Measurements from ENCODE around the gene PMPCB. TPM values are rescaled to one million over a fixed set of nuclear protein-coding genes. Genes with fewer than 3 reads are reported as not detected.
A peak's percentile ranks its signal among the peaks of the same experiment; 100 is the strongest.

PMPCB gene
- total RNA-seq, 6 experiments from 2014 or later, result 50.1 to 66.3 (median 57.7) TPM

- peak; percentile 40 for DNase-seq
- no peak for TF ChIP-seq CTCF (IDR thresholded peaks at IDR 0.05)
- no peaks in the 10 kb centered on the region for H3K9me3 Mint-ChIP-seq
- H3K4me1 Mint-ChIP-seq (ENCODE audit: low read depth), result peaks cover 46% of the 10 kb centered on the region
- H3K27me3 Mint-ChIP-seq (ENCODE audit: insufficient read depth), result peaks cover 7% of the 10 kb centered on the region
- peak overlapping the region; percentile 93 for H3K4me3 Mint-ChIP-seq
- peak overlapping the region; percentile 97 for H3K27ac Mint-ChIP-seq
- H3K36me3 Mint-ChIP-seq (ENCODE audit: low read depth), result peaks cover 40% of the 10 kb centered on the region
These were observed 46.7 kb downstream of the PMPCB start for GRCh38 chr7:103343758-103344452.

GRCh38 chr7:103344453-103345149 lies 47.4 kb downstream of the PMPCB start, which contains the start of gene DNAJC2:
TSS of gene DNAJC2 (minus strand) at chr7:103344767. CDS start at chr7:103344622, 145 bp downstream.
- no peaks in the 10 kb centered on the region for H3K9me3 Mint-ChIP-seq
- no peak for TF ChIP-seq CTCF (IDR thresholded peaks at IDR 0.05)
- H3K27ac Mint-ChIP-seq, result peak within 1 kb of the TSS; percentile 97
- peak; percentile 85 for DNase-seq
- peak within 1 kb of the TSS; percentile 93 for H3K4me3 Mint-ChIP-seq
- peaks cover 37% of the 10 kb centered on the region for H3K36me3 Mint-ChIP-seq (ENCODE audit: low read depth)
- peaks cover 53% of the 10 kb centered on the region for H3K4me1 Mint-ChIP-seq (ENCODE audit: low read depth)
- peaks cover 7% of the 10 kb centered on the region for H3K27me3 Mint-ChIP-seq (ENCODE audit: insufficient read depth)

GRCh38 chr7:103346396-103346795 lies 49.2 kb downstream of the PMPCB start:
- Mint-ChIP-seq H3K36me3 (ENCODE audit: low read depth) (peaks cover 34% of the 10 kb centered on the region), H3K4me1 (ENCODE audit: low read depth) (peaks cover 61% of the 10 kb centered on the region), H3K27me3 (ENCODE audit: insufficient read depth) (peaks cover 7% of the 10 kb centered on the region), H3K27ac (no peak overlapping the region; the same call in 1 of the 2 replicates), H3K4me3 (no peak overlapping the region), H3K9me3 (no peaks in the 10 kb centered on the region)
- DNase-seq, result no peak
- no peak for TF ChIP-seq CTCF (IDR thresholded peaks at IDR 0.05)

GRCh38 chr7:103347507-103348267 lies 50.5 kb downstream of the PMPCB start, which contains the start of gene PSMC2:
TSS of gene PSMC2 (plus strand) at chr7:103347643. CDS start at chr7:103347712, 69 bp downstream.
- H3K4me1 Mint-ChIP-seq (ENCODE audit: low read depth), result peaks cover 60% of the 10 kb centered on the region
- peak; percentile 87 for DNase-seq
- H3K27me3 Mint-ChIP-seq (ENCODE audit: insufficient read depth), result peaks cover 7% of the 10 kb centered on the region
- H3K36me3 Mint-ChIP-seq (ENCODE audit: low read depth), result peaks cover 28% of the 10 kb centered on the region
- peak within 1 kb of the TSS; percentile 99 for H3K27ac Mint-ChIP-seq
- no peaks in the 10 kb centered on the region for H3K9me3 Mint-ChIP-seq
- no peak for TF ChIP-seq CTCF (IDR thresholded peaks at IDR 0.05)
- peak within 1 kb of the TSS; percentile 100 for H3K4me3 Mint-ChIP-seq

GRCh38 chr7:103348452-103348851 lies 51.2 kb downstream of the PMPCB start:
- TF ChIP-seq CTCF (IDR thresholded peaks at IDR 0.05), result no peak
- H3K4me3 Mint-ChIP-seq, result peak overlapping the region; percentile 100
- H3K27ac Mint-ChIP-seq, result peak overlapping the region; percentile 81
- peaks cover 7% of the 10 kb centered on the region for H3K27me3 Mint-ChIP-seq (ENCODE audit: insufficient read depth)
- H3K36me3 Mint-ChIP-seq (ENCODE audit: low read depth), result peaks cover 28% of the 10 kb centered on the region
- peaks cover 60% of the 10 kb centered on the region for H3K4me1 Mint-ChIP-seq (ENCODE audit: low read depth)
- H3K9me3 Mint-ChIP-seq, result no peaks in the 10 kb centered on the region
- DNase-seq, result no peak
